Stimulated activated CD8-positive, alpha-beta memory T cell treated with anti-CD3 and anti-CD28 coated beads, Interleukin-15, amount 100 ng/mL, for 24 hours (primary cell): ENCODE results near the gene RPS27.
"Not testable (repeated sequence)": the region's sequence is repeated elsewhere in the genome, so short reads cannot be mapped to it uniquely, and the experiment has no call there.

Experiments
- DNase-seq: peaks from one replicate; pipeline ENCODE4 v3.0.0-alpha.2; 2020; ENCODE audit warnings: low read depth

RPS27 gene

GRCh38 chr1:153985941-153986761 lies 4.4 kb upstream of the RPS27 start, which contains the start of gene RAB13:
Gene RAB13, minus strand, starts transcription at chr1:153986339. Its CDS starts 103 bp downstream, at chr1:153986236.
- DNase-seq: no peak

GRCh38 chr1:153987621-153988020 lies 2.9 kb upstream of the RPS27 start:
- no peak for DNase-seq

GRCh38 chr1:153991151-153991630 lies 629 bp downstream of the RPS27 start:
- no peak for DNase-seq

GRCh38 chr1:153991806-153992205 lies 1.2 kb downstream of the RPS27 start:
- no peak for DNase-seq

GRCh38 chr1:153995202-153995601 lies 4.6 kb downstream of the RPS27 start:
- DNase-seq: no peak

- DNase-seq: no peak
Measured at GRCh38 chr1:153995640-153996039, 5.1 kb downstream of the RPS27 start.

GRCh38 chr1:153996882-153997281 lies 6.3 kb downstream of the RPS27 start:
- DNase-seq: not testable (repeated sequence)

- no peak for DNase-seq
Measured at GRCh38 chr1:154000420-154000819, 9.9 kb downstream of the RPS27 start.

- no peak for DNase-seq
Measured at GRCh38 chr1:154006136-154006535, 15.6 kb downstream of the RPS27 start.

GRCh38 chr1:154012129-154012528 lies 21.6 kb downstream of the RPS27 start:
- DNase-seq: no peak

GRCh38 chr1:154012543-154012942 lies 22.0 kb downstream of the RPS27 start:
- DNase-seq: not testable (repeated sequence)

- DNase-seq: no peak
Measured at GRCh38 chr1:154014154-154014907, 23.8 kb downstream of the RPS27 start.

- DNase-seq: no peak
Measured at GRCh38 chr1:154019269-154019668, 28.7 kb downstream of the RPS27 start.

- DNase-seq: no peak
Measured at GRCh38 chr1:154019940-154020339, 29.4 kb downstream of the RPS27 start.

- not testable (repeated sequence) for DNase-seq
Measured at GRCh38 chr1:154033697-154034096, 43.1 kb downstream of the RPS27 start.
